Measurements from ENCODE around the gene ARHGEF37. TPM values are rescaled to one million over a fixed set of nuclear protein-coding genes. Genes with fewer than 3 reads are reported as not detected.

The ARHGEF37 gene
- total and polyA plus RNA-seq, 2 of the 8 experiments (the other 6 are each of a cell fraction or from before 2014, with no cell fraction given), result 0.21 to 0.48 TPM

- Histone ChIP-seq H4K20me1 (replicated peaks in 1 of 2; ENCODE audit: control insufficient read depth in 1 of 2, insufficient read depth in 2 of 2, low read length in 2 of 2) (no peaks in the 10 kb centered on the region), H3K79me2 (ENCODE audit: control insufficient read depth in 1 of 2, insufficient read depth in 2 of 2, low read length in 2 of 2) (no peaks in the 10 kb centered on the region), H2BK5ac (ENCODE audit: low read depth, low read length) (no peak overlapping the region), H2BK120ac (replicated peaks; ENCODE audit: low read depth, low read length) (no peak overlapping the region), H4K91ac (replicated peaks; ENCODE audit: insufficient read length, low read length) (no peak overlapping the region), H3K27me3 (replicated peaks in 1 of 4; ENCODE audit: control insufficient read depth in 3 of 4, extremely low read depth in 1 of 4, insufficient read depth in 3 of 4, low read length in 3 of 4) (no peaks in the 10 kb centered on the region), H3K4me3 (ENCODE audit: extremely low read depth in 1 of 4, insufficient read depth in 2 of 4, low read depth in 3 of 4, low read length in 4 of 4) (no peak overlapping the region), H2AK5ac (ENCODE audit: low read depth, low read length) (no peak overlapping the region), H3K14ac (ENCODE audit: insufficient read length) (no peak overlapping the region), H2AFZ (ENCODE audit: low read length) (no peak overlapping the region), H2BK20ac (ENCODE audit: low read length) (no peak overlapping the region), H3K23ac (ENCODE audit: insufficient read length) (no peak overlapping the region), H3K56ac (replicated peaks; ENCODE audit: insufficient read length, low read depth, low read length) (no peak overlapping the region), H3K4me1 (replicated peaks in 1 of 4; ENCODE audit: control insufficient read depth in 3 of 4, insufficient read depth in 4 of 4, low read length in 3 of 4) (0 out of 7 replicates have a peak, but pooled peaks cover 0 to 3% (median 0%) of the 10 kb centered on the region in 4 experiments), H4K8ac (ENCODE audit: extremely low read depth, insufficient read depth, low read length) (no peak overlapping the region), H2BK15ac (ENCODE audit: low read length) (no peak overlapping the region), H3K27ac (ENCODE audit: low read depth, low read length) (no peak overlapping the region), H3K9me3 (ENCODE audit: insufficient read depth in 2 of 2, low read depth in 1 of 2, low read length in 1 of 2) (no peaks in the 10 kb centered on the region), H2BK12ac (ENCODE audit: low read depth, low read length) (no peak overlapping the region), H3K18ac (ENCODE audit: extremely low read depth, low read length) (no peak overlapping the region), H3K79me1 (ENCODE audit: low read depth, low read length) (no peaks in the 10 kb centered on the region), H3K4ac (replicated peaks; ENCODE audit: insufficient read length, low read depth, low read length) (no peak overlapping the region), H3K23me2 (ENCODE audit: low read depth, low read length) (no peaks in the 10 kb centered on the region; the same call in 1 of the 2 replicates), H3K4me2 (ENCODE audit: insufficient read depth in 1 of 2, low read depth in 2 of 2, low read length in 2 of 2) (no peak overlapping the region), H3K9ac (replicated peaks in 1 of 4; ENCODE audit: extremely low read depth in 1 of 4, low read depth in 3 of 4, low read length in 3 of 4) (no peak overlapping the region), H3K36me3 (ENCODE audit: control insufficient read depth in 2 of 4, insufficient read depth in 4 of 4, low read length in 3 of 4) (no peaks in the 10 kb centered on the region), H4K5ac (ENCODE audit: insufficient read length, low read depth, low read length) (no peak overlapping the region)
- ChIA-PET POLR2A (ENCODE audit: partially characterized antibody) (interaction anchor here (1.1 kb wide), 1 partner anchor 9 kb away, joined by 3 read pairs; no protein-coding TSS in a partner anchor), CTCF (ENCODE audit: partially characterized antibody) (interaction anchor here (0.8 to 2.5 kb wide), 12 partner anchors 11 to 241 kb away, joined by 3 to 6 read pairs (median 4); no protein-coding TSS in a partner anchor)
- no peak for DNase-seq (ENCODE audit: low read depth in 1 of 2, low spot score in 2 of 2)
- FAIRE-seq, result no peak
- WGBS, 2 experiments (ENCODE audit: extremely low coverage in 1 of 2, insufficient coverage in 1 of 2, insufficient read length in 1 of 2, insufficient replicate concordance in 2 of 2, low coverage in 1 of 2, low lambda C conversion rate in 2 of 2, missing lambda C conversion rate in 1 of 2), result 60% methylated on average over 3 of the region's 3 CpGs; no CpG with 5 or more reads in 1 of the 2 experiments
- TF ChIP-seq CBX5 (IDR thresholded peaks at IDR 0.05; ENCODE audit: low read depth, low read length) (no peak), SIRT6 (IDR thresholded peaks at IDR 0.05; ENCODE audit: low read length) (no peak), ATF3 (IDR thresholded peaks at IDR 0.05; ENCODE audit: insufficient read depth, low read depth, low read length) (no peak), KDM5A (IDR thresholded peaks at IDR 0.05; ENCODE audit: low read length) (no peak), GABPA (IDR thresholded peaks at IDR 0.05; ENCODE audit: borderline replicate concordance, insufficient read depth, low read length) (no peak), BCL11A (IDR thresholded peaks at IDR 0.05; ENCODE audit: low read depth in 2 of 2, low read length in 2 of 2) (no peak), HDAC6 (IDR thresholded peaks at IDR 0.05; ENCODE audit: low read depth, low read length) (no peak), CTCF (IDR thresholded peaks at IDR 0.05; ENCODE audit: control extremely low read depth in 1 of 3, insufficient read depth in 1 of 3, low read depth in 1 of 3, low read length in 3 of 3) (no peak)
These were observed 42.2 kb downstream of the ARHGEF37 start for GRCh38 chr5:149623473-149623872.
